Neural cell (in vitro differentiated cells): ENCODE data around the gene DIRAS1.

Experiments
- CTCF ChIP-seq: fragments of 450-650 bp; IDR thresholded peaks from 2 replicates; pipeline ENCODE4 v1.5.1; 2014; ENCODE audit warnings: antibody characterized with exemption, mild to moderate bottlenecking, moderate library complexity; ENCODE audit not compliant: poor library complexity, severe bottlenecking
- EP300 ChIP-seq: fragments of 450-650 bp; conservative IDR thresholded peaks from 2 replicates; pipeline ENCODE4 v1.6.1; 2014; ENCODE audit warnings: antibody characterized with exemption, mild to moderate bottlenecking, moderate library complexity; ENCODE audit not compliant: poor library complexity, severe bottlenecking
- EZH2 ChIP-seq: fragments of 200-600, 300-800 bp; shearing (Covaris generic), sonication (generic); IDR thresholded peaks from 2 replicates; pipeline ENCODE4 v1.6.1; 2014; ENCODE audit warnings: antibody characterized with exemption, low read length, borderline replicate concordance, mild to moderate bottlenecking; ENCODE audit not compliant: insufficient read depth, poor library complexity, severe bottlenecking
- MXI1 ChIP-seq: fragments of 450-650 bp; conservative IDR thresholded peaks from 2 replicates; pipeline ENCODE4 v1.6.1; 2014; ENCODE audit warnings: antibody characterized with exemption, mild to moderate bottlenecking; ENCODE audit not compliant: poor library complexity, severe bottlenecking
- REST ChIP-seq: IDR thresholded peaks from 2 replicates; pipeline ENCODE4 v1.6.1; 2012; ENCODE audit warnings: borderline replicate concordance
- TAF1 ChIP-seq: IDR thresholded peaks from 2 replicates; pipeline ENCODE4 v1.6.1; 2012; ENCODE audit warnings: low read depth

GRCh38 chr19:2666344-2666994, 54.7 kb downstream of the DIRAS1 start:
- TF ChIP-seq CTCF: no peak
- TF ChIP-seq TAF1: no peak
- no peak for TF ChIP-seq EZH2
- no peak for TF ChIP-seq REST
- TF ChIP-seq MXI1: no peak
- TF ChIP-seq EP300: no peak
